Endothelial cell of umbilical vein (primary cell): Measurements from ENCODE around the gene CTSH. TPM values are rescaled to one million over a fixed set of nuclear protein-coding genes. Genes with fewer than 3 reads are reported as not detected.

Experiments
- BruUV-seq: library from RNA; stranded (reverse); fragments of 400-500 nt; replicated peaks from 2 replicates; lab custom pipeline; 2021; lab: Mats Ljungman, UMichigan
- CTCF ChIA-PET: fragments of 300-600, 350-600 bp; sonication (Branson Sonifier 250); formaldehyde crosslinking; loops from one replicate; lab custom pipeline; 2021; ENCODE audit warnings: antibody characterized with exemption, inconsistent platforms; lab: Charles Lee
- POLR2A ChIA-PET: fragments of 300-600, 350-600 bp; sonication (Branson Sonifier 250); formaldehyde crosslinking; loops from one replicate; lab custom pipeline; 2021; ENCODE audit warnings: antibody characterized with exemption, inconsistent platforms; lab: Charles Lee
- DNase-seq: peaks from one replicate; pipeline ENCODE4 v3.0.0-alpha.2; 2011; ENCODE audit warnings: low read depth, low spot score
- FAIRE-seq: peaks from 2 replicates; lab custom pipeline; 2011; peaks lifted over from hg19 to GRCh38; lab: Jason Lieb, UNC
- H2AFZ ChIP-seq: 2 replicates; pipeline ENCODE4 v1.6.0; 2012; ENCODE audit warnings: low read depth, low read length, control low read depth, inconsistent platforms
- H3K27ac ChIP-seq: 2 replicates; pipeline ENCODE4 v1.5.1; 2011; ENCODE audit warnings: low read depth, mild to moderate bottlenecking, control low read depth, low read length, moderate library complexity; ENCODE audit not compliant: insufficient read depth
- H3K27me3 ChIP-seq, 2 experiments: 2 replicates each; pipeline versions ENCODE4 v1.6.0 to v1.6.1; 2011; ENCODE audit warnings: low read length in 2 of 2, mixed read lengths in 1 of 2; ENCODE audit not compliant: control insufficient read depth in 2 of 2, insufficient read depth in 2 of 2
- H3K36me3 ChIP-seq, 2 experiments: 2 replicates in 1 of 2; 3 replicates in 1 of 2; pipeline ENCODE4 v1.5.1; 2011; ENCODE audit warnings: low read length in 2 of 2, mild to moderate bottlenecking in 1 of 2, moderate library complexity in 1 of 2; ENCODE audit not compliant: control insufficient read depth in 2 of 2, insufficient read depth in 2 of 2; ENCODE audit errors: extremely low read depth in 1 of 2
- H3K4me1 ChIP-seq: 3 replicates; pipeline ENCODE4 v1.5.1; 2011; ENCODE audit warnings: mild to moderate bottlenecking, low read length; ENCODE audit not compliant: control insufficient read depth, insufficient read depth; ENCODE audit errors: extremely low read depth
- H3K4me2 ChIP-seq: 2 replicates; pipeline ENCODE4 v1.6.1; 2011; ENCODE audit warnings: low read length, control low read depth, mixed read lengths; ENCODE audit not compliant: insufficient read depth
- H3K4me3 ChIP-seq, 3 experiments: fragments of 200-600 bp in 1 of 3; sonication (generic), shearing (Covaris generic) in 1 of 3; replicated peaks in 1 of 3; 2 replicates each; pipeline ENCODE4 v1.5.1; 2011 to 2016; ENCODE audit warnings: control low read depth in 3 of 3, low read length in 3 of 3, mild to moderate bottlenecking in 2 of 3, inconsistent platforms in 1 of 3, low read depth in 1 of 3, moderate library complexity in 1 of 3; ENCODE audit not compliant: insufficient read depth in 1 of 3
- H3K79me2 ChIP-seq: 2 replicates; pipeline ENCODE4 v1.6.0; 2012; ENCODE audit warnings: low read length, inconsistent platforms; ENCODE audit not compliant: control insufficient read depth, insufficient read depth
- H3K9ac ChIP-seq: replicated peaks from 2 replicates; pipeline ENCODE3; 2011; ENCODE audit warnings: low read length, control low read depth; ENCODE audit not compliant: insufficient read depth; ENCODE audit errors: extremely low read depth
- H3K9me1 ChIP-seq: replicated peaks from 3 replicates; pipeline ENCODE4 v1.6.0; 2011; ENCODE audit warnings: mild to moderate bottlenecking, low read length; ENCODE audit not compliant: control insufficient read depth, insufficient read depth; ENCODE audit errors: extremely low read depth
- H3K9me3 ChIP-seq: replicated peaks from 2 replicates; pipeline ENCODE4 v1.5.1; 2012; ENCODE audit warnings: low read length, inconsistent platforms; ENCODE audit not compliant: control insufficient read depth, insufficient read depth
- H4K20me1 ChIP-seq: replicated peaks from 2 replicates; pipeline ENCODE3; 2011; ENCODE audit warnings: mild to moderate bottlenecking, low read length; ENCODE audit not compliant: control insufficient read depth, insufficient read depth; ENCODE audit errors: extremely low read depth
- EZH2 ChIP-seq: IDR thresholded peaks from 2 replicates; pipeline ENCODE4 v1.6.1; 2012; ENCODE audit warnings: borderline replicate concordance, low read depth, mild to moderate bottlenecking, moderate library complexity, low read length, inconsistent platforms; ENCODE audit not compliant: severe bottlenecking
- FOS ChIP-seq: IDR thresholded peaks from 2 replicates; pipeline ENCODE4 v1.6.1; 2011; ENCODE audit warnings: mild to moderate bottlenecking, low read length, moderate library complexity, borderline replicate concordance; ENCODE audit not compliant: insufficient read depth
- GATA2 ChIP-seq: IDR thresholded peaks from 2 replicates; pipeline ENCODE4 v1.7.0; 2011; ENCODE audit warnings: low read depth, mild to moderate bottlenecking, moderate library complexity, mixed read lengths, low read length; ENCODE audit not compliant: insufficient read length, insufficient read depth
- JUN ChIP-seq: IDR thresholded peaks from 2 replicates; pipeline ENCODE4 v1.6.1; 2011; ENCODE audit warnings: borderline replicate concordance, low read depth; ENCODE audit not compliant: insufficient read length, insufficient read depth
- MAX ChIP-seq: IDR thresholded peaks from 2 replicates; pipeline ENCODE4 v1.6.1; 2011; ENCODE audit not compliant: insufficient read depth, insufficient read length
- MYC ChIP-seq: IDR thresholded peaks from one replicate; pipeline ENCODE4 v1.6.1; 2011; ENCODE audit warnings: mild to moderate bottlenecking, low read depth, low read length
- POLR2A ChIP-seq: IDR thresholded peaks from 2 replicates; pipeline ENCODE4 v1.6.1; 2012; ENCODE audit warnings: low read depth, mild to moderate bottlenecking, control low read depth, low read length
- POLR2AphosphoS5 ChIP-seq: IDR thresholded peaks from 2 replicates; pipeline ENCODE4 v1.6.1; 2012; ENCODE audit warnings: low read depth, mild to moderate bottlenecking, control low read depth, low read length, moderate library complexity; ENCODE audit not compliant: insufficient read depth
- dilution Hi-C: fragments of 300-500 bp; cut with MboI; formaldehyde crosslinking; loops from one replicate; pipeline ENCODE4 v1.15.0; 2019; ENCODE audit warnings: low sequenced_read_pairs; ENCODE audit not compliant: extremely low pct_ligation_motif_present
- intact Hi-C: fragments of 100-400 bp; cut with micrococcal nuclease; formaldehyde crosslinking; loops from one replicate; pipeline ENCODE4 v1.10.0; 2022
- polyA plus RNA-seq, 4 experiments: library from polyadenylated mRNA; depleted of rRNA in 3 of 4; stranded (reverse) in 3 of 4; unstranded in 1 of 4; fragments of >200 nt; gene quantifications; 2 replicates each; pipeline versions ENCODE4 v1.2.1 to v1.2.3, GENCODE V29; 2011 to 2012; ENCODE audit warnings: missing spikeins in 1 of 4
- total RNA-seq: library from RNA; stranded (reverse); gene quantifications from 2 replicates; pipeline ENCODE4 v1.2.3, GENCODE V29; 2021

The CTSH gene
- total and polyA plus RNA-seq, 2 donors (not counting 3 experiments of a cell fraction or from before 2014, with no cell fraction given), result 7.0 to 7.4 TPM

GRCh38 chr15:78957416-78958093 is 12.7 kb upstream of the CTSH start:
- H3K27me3 ChIP-seq, result peaks cover 0 to 3% of the 10 kb centered on the region in 2 experiments
- H3K36me3 ChIP-seq, result no peaks in the 10 kb centered on the region
- dilution Hi-C loops, result no loop called here
- POLR2A ChIA-PET, result no interaction called here
- DNase-seq (no peak), FAIRE-seq (no peak)
- H3K9me1 ChIP-seq, result no peaks in the 10 kb centered on the region
- no peak overlapping the region for H3K9ac ChIP-seq
- H3K4me1 ChIP-seq, result no peaks in the 10 kb centered on the region
- no peak overlapping the region for H3K27ac ChIP-seq
- CTCF ChIA-PET, result interaction anchor here (1.4 kb wide), 1 partner anchor 227 kb away, joined by 3 read pairs; no protein-coding TSS in a partner anchor
- H2AFZ ChIP-seq, result no peak overlapping the region
- no TSS peak for BruUV-seq
- H4K20me1 ChIP-seq, result no peaks in the 10 kb centered on the region
- TF ChIP-seq POLR2AphosphoS5, result no peak
- no peak for TF ChIP-seq MYC
- no peak for TF ChIP-seq EZH2
- TF ChIP-seq GATA2, result no peak
- no peak for TF ChIP-seq MAX
- no peak for TF ChIP-seq FOS
- TF ChIP-seq JUN, result no peak
- no peak for TF ChIP-seq POLR2A
- H3K4me2 ChIP-seq, result no peak overlapping the region
- H3K9me3 ChIP-seq, result no peaks in the 10 kb centered on the region
- intact Hi-C loops, result no loop called here
- no peaks in the 10 kb centered on the region for H3K79me2 ChIP-seq
- H3K4me3 ChIP-seq, result no peak overlapping the region
